HG02798 (cell line): ENCODE data around the gene ADCK1.
"Not testable (repeated sequence)": the region's sequence is repeated elsewhere in the genome, so short reads cannot be mapped to it uniquely, and the experiment has no call there.

Experiments
- ATAC-seq: cut with Tn5 transposase; IDR thresholded peaks from one replicate; pipeline ENCODE4 v1.9.1; 2021; ENCODE audit warnings: mild to moderate bottlenecking; ENCODE audit not compliant: unreplicated experiment, poor library complexity

ADCK1 gene

GRCh38 chr14:77864085-77864484 is 64.2 kb downstream of the ADCK1 start:
- ATAC-seq = no peak

DNA sequence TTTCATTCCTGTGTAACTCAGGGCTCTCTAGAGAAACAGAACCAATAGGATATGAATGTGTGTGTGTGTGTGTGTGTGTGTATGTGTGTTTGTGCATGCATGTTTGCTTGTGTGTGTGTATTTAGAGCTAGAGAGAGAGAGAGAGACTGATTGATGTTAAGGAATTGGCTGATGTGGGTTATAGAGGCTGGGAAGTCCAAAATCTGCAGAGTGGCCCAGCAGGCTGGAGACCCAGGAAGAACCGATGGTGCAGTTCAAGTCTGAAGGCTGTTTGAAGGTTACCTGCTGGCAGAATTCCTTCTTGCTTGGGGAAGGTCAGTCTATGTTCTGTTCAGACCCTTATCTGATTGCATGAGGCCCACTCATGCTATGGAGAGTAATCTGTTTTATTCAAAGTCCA is 64.7 kb downstream of the ADCK1 start:
- no peak for ATAC-seq

GRCh38 chr14:77865455-77865854 is 65.5 kb downstream of the ADCK1 start:
- no peak for ATAC-seq

DNA sequence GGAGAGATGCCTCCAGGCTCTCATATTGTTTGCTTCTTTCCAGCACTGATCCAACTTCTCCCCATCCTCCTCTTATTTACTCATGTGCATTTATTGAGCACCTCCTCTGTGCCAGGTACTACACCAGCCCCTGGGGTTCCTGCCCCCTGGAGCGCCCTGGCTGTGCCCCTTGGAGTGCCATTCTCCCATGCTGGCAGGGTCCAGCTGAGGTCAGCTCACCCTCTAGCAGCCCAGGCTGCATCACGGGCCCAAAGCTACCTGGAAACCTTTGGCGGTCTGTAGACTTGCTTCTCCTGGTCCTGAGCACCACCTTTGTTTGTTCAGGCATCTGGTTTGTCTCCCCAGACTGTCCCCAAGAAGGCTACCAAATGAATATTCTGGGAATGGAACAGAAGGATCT is 67.0 kb downstream of the ADCK1 start:
- no peak for ATAC-seq

GRCh38 chr14:77867476-77867875 is 67.6 kb downstream of the ADCK1 start:
- no peak for ATAC-seq

- no peak for ATAC-seq
Measured at GRCh38 chr14:77868552-77869285, 68.8 kb downstream of the ADCK1 start.

DNA sequence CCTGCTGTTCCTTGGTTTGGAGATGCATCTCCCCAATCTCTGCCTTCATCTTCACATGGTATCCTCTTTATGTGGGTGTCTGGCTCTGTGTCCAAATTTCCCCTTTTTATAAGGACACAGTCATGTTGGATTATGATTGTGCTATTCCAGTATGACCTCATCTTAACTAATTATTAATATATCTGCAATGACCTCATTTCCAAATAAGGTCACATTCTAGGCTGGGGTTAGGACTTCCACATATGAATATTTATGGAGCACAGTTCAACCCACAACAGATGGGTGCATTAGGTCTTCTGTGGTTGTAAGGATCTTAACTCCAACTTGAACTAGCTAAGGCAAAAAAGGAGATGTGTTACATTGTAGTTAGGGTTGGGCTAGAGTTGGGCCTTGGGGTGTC is 69.4 kb downstream of the ADCK1 start:
- no peak for ATAC-seq

GRCh38 chr14:77870646-77871045 is 70.7 kb downstream of the ADCK1 start:
- no peak for ATAC-seq

- no peak for ATAC-seq
Measured at GRCh38 chr14:77872152-77872551, 72.2 kb downstream of the ADCK1 start.

- ATAC-seq = no peak
Measured at GRCh38 chr14:77872983-77873382, 73.1 kb downstream of the ADCK1 start.

- ATAC-seq = no peak
Measured at GRCh38 chr14:77878783-77879182, 78.9 kb downstream of the ADCK1 start.

DNA sequence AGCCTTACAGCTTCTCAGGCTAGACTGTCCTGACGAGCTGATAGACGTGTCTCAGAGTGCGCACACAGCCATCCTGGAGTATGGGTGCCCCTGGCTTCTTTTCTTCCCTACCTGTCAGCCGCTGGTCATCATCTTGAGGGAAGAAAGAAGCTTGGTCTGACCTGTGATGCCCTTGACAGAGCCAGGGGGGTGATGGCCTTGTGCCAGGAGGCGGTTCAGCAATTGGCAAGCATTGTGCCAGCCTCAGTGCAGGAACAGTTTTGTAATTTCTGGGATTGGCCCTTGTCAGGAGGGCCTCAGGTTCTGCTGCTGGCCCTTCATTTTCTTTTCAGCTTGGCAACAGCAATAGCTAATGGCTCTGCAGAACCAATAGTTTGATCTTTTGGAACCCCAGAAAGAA is 80.1 kb downstream of the ADCK1 start:
- ATAC-seq = no peak

GRCh38 chr14:77882098-77882497 is 82.2 kb downstream of the ADCK1 start:
- ATAC-seq = no peak

GRCh38 chr14:77882636-77883035 is 82.7 kb downstream of the ADCK1 start:
- ATAC-seq = no peak

- no peak for ATAC-seq
Measured at GRCh38 chr14:77883131-77883846, 83.4 kb downstream of the ADCK1 start.

GRCh38 chr14:77883847-77884238 is 83.9 kb downstream of the ADCK1 start:
- ATAC-seq = no peak

DNA sequence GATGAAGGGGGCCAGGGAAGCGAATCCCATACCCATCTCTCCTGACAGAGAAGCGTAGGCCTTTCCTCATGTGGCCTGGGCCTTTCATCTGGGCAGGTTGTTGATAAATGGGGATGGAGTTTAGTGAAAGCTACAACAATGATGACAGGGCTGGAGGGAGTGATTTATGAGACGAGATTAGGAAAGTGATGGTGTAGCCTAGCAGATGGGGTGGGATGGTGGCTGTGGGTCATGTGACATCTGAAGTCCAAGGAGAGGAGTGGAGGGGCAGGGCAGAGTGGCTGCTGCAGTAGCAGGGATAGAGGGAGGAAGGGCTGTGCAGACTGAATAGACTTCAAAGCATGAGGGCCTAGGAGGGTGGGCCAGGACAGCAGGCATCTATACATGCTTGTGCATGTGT is 85.5 kb downstream of the ADCK1 start:
- no peak for ATAC-seq

GRCh38 chr14:77886010-77886409 is 86.1 kb downstream of the ADCK1 start:
- ATAC-seq = no peak

- ATAC-seq = not testable (repeated sequence)
Measured at GRCh38 chr14:77888903-77889302, 89.0 kb downstream of the ADCK1 start.

- no peak for ATAC-seq
Measured at GRCh38 chr14:77889971-77890442, 90.1 kb downstream of the ADCK1 start.

DNA sequence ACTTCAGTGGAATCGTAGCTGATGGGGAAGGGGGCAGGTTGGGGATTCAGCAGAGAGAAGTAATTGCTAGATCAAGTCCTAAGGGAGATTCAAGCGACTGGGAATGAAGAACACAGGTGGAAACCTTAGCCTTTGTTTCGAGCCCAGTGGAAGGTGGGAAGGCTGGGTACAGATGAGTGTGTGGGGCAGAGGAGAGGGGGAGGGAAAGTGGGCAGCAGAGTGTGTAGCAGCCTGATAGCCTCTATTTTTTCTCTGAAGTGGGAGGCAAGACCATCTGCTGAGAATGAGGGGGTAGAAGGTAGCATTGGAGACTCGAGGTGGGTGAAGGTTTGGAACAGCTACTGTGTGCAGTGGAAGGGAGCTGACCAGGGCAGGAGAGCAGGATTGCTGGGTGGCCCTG is 91.0 kb downstream of the ADCK1 start:
- no peak for ATAC-seq

GRCh38 chr14:77892381-77892871 is 92.5 kb downstream of the ADCK1 start:
- no peak for ATAC-seq
